HepG2 (cell line): ENCODE data around the gene ZBTB7A. TPM values are rescaled to one million over a fixed set of nuclear protein-coding genes. Genes with fewer than 3 reads are reported as not detected.

Experiments used
- ATAC-seq: fragments of 200-7000 bp; cut with Tn5 transposase; 3 replicates; pipeline ENCODE4 v1.9.1; 2020; ENCODE audit warnings: mild to moderate bottlenecking, moderate library complexity
- BruUV-seq: library from RNA; stranded (reverse); fragments of 400-500 nt; replicated peaks from 2 replicates; lab custom pipeline; 2021; lab: Mats Ljungman, UMichigan
- CTCF ChIA-PET: fragments of 300-600 bp; formaldehyde crosslinking; extraction: SDS; loops from one replicate; lab custom pipeline; 2021; ENCODE audit warnings: low total read pairs, inconsistent platforms, low intra/inter-chr PET ratio; lab: Yijun Ruan, JAX
- POLR2A ChIA-PET: fragments of 350-600 bp; sonication (Branson Sonifier 250); formaldehyde crosslinking; loops from one replicate; lab custom pipeline; 2020; ENCODE audit warnings: antibody characterized with exemption, inconsistent platforms; lab: Yijun Ruan, JAX
- DNase-seq: peaks from one replicate; pipeline ENCODE4 v3.0.0-alpha.2; 2015; ENCODE audit warnings: low spot score
- FAIRE-seq: peaks from 3 replicates; lab custom pipeline; 2011; peaks lifted over from hg19 to GRCh38; lab: Jason Lieb, UNC
- H2AFZ ChIP-seq: one replicate; pipeline ENCODE4 v1.6.1; 2011; ENCODE audit warnings: low read length, inconsistent platforms
- H3K27ac ChIP-seq: fragments of 300-600 bp; 3 replicates; pipeline ENCODE4 v1.8.0; 2011; ENCODE audit warnings: mixed run types, mild to moderate bottlenecking, mixed read lengths, low read length, inconsistent platforms; ENCODE audit not compliant: insufficient read depth; ENCODE audit errors: extremely low read length
- H3K27me3 ChIP-seq, 2 experiments: fragments of 200-600 bp in 1 of 2; 2 replicates in 1 of 2; 3 replicates in 1 of 2; pipeline versions ENCODE4 v1.6.0 to v1.8.0; 2011; ENCODE audit warnings: low read length in 2 of 2, mild to moderate bottlenecking in 2 of 2, moderate library complexity in 2 of 2, inconsistent platforms in 1 of 2; ENCODE audit not compliant: insufficient read depth in 2 of 2, control insufficient read depth in 1 of 2
- H3K36me3 ChIP-seq, 2 experiments: fragments of 200-600 bp in 1 of 2; replicated peaks in 1 of 2; 2 replicates in 1 of 2; 3 replicates in 1 of 2; pipeline versions ENCODE4 v1.5.1 to v1.8.0; 2011; ENCODE audit warnings: low read length in 2 of 2, inconsistent platforms in 1 of 2; ENCODE audit not compliant: insufficient read depth in 2 of 2, control insufficient read depth in 1 of 2
- H3K4me1 ChIP-seq: 2 replicates; pipeline ENCODE4 v1.5.1; 2012; ENCODE audit warnings: low read length, inconsistent platforms; ENCODE audit not compliant: insufficient read depth
- H3K4me2 ChIP-seq: 2 replicates; pipeline ENCODE4 v1.6.0; 2011; ENCODE audit warnings: low read depth, low read length, inconsistent platforms
- H3K4me3 ChIP-seq, 3 experiments: fragments of 200-600 bp in 1 of 3; sonication (generic), shearing (Covaris generic) in 1 of 3; replicated peaks in 1 of 3; 2 replicates each; pipeline ENCODE4 v1.5.1; 2011 to 2016; ENCODE audit warnings: low read length in 3 of 3, inconsistent platforms in 2 of 3, low read depth in 2 of 3, mild to moderate bottlenecking in 2 of 3, control low read depth in 1 of 3, mixed read lengths in 1 of 3; ENCODE audit not compliant: insufficient read depth in 1 of 3
- H3K79me2 ChIP-seq: one replicate; pipeline ENCODE4 v1.6.1; 2011; ENCODE audit warnings: low read length, inconsistent platforms; ENCODE audit not compliant: insufficient read depth
- H3K9ac ChIP-seq: 2 replicates; pipeline ENCODE4 v1.6.0; 2011; ENCODE audit warnings: mild to moderate bottlenecking, low read depth, low read length, inconsistent platforms; ENCODE audit not compliant: insufficient read depth
- H3K9me3 ChIP-seq: 2 replicates; pipeline ENCODE4 v1.5.1; 2012; ENCODE audit warnings: mild to moderate bottlenecking, low read length
- H4K20me1 ChIP-seq: 2 replicates; pipeline ENCODE4 v1.6.0; 2011; ENCODE audit warnings: inconsistent platforms, mild to moderate bottlenecking, low read length, moderate library complexity; ENCODE audit not compliant: insufficient read depth
- AGO2 ChIP-seq: fragments of 200-400 bp; formaldehyde crosslinking; optimal IDR thresholded peaks from 2 replicates; pipeline ENCODE3; 2017; ENCODE audit warnings: mild to moderate bottlenecking, low read depth, low read length, moderate library complexity
- KLF16 ChIP-seq, 2 experiments: sonication (generic) in 1 of 2; formaldehyde crosslinking in 1 of 2; IDR thresholded peaks; 2 replicates each; pipeline versions ENCODE4 v1.6.1 to v1.8.0; 2016 to 2023; ENCODE audit warnings: missing genetic modification reagents in 2 of 2, missing compliant biosample characterization in 1 of 2
- RBFOX2 ChIP-seq: fragments of 200-400 bp; formaldehyde crosslinking; IDR thresholded peaks from 2 replicates; pipeline ENCODE4 v1.6.1; 2017; ENCODE audit warnings: low read depth, mild to moderate bottlenecking, low read length
- WGBS: methylation state at CpG from one replicate; pipeline ENCODE4 v1.1.6; 2017; ENCODE audit warnings: low lambda C conversion rate; 5-methylcytosine and 5-hydroxymethylcytosine counted together
- in situ Hi-C: cut with HindIII; loops from 2 replicates; pipeline ENCODE4 v1.10.0; 2017; ENCODE audit warnings: low pct_unique_long_range_greater_than_20kb; ENCODE audit not compliant: extremely low pct_ligation_motif_present
- intact Hi-C: fragments of 100-400 bp; cut with micrococcal nuclease; formaldehyde crosslinking; loops from one replicate; pipeline ENCODE4 v1.10.0; 2022; ENCODE audit not compliant: unreplicated experiment
- polyA plus RNA-seq, 8 experiments: library from polyadenylated mRNA; depleted of rRNA in 3 of 8; stranded (reverse) in 7 of 8; unstranded in 1 of 8; fragments of >200 nt; fragmentation: Illumina TruSeq in 4 of 8; extraction: Trizol in 4 of 8; gene quantifications; 2 replicates each; pipeline versions ENCODE4 v1.2.1 to v1.2.3, GENCODE V29; 2011 to 2016; ENCODE audit warnings: low read depth in 4 of 8, missing spikeins in 1 of 8, mixed read lengths in 1 of 8; ENCODE audit not compliant: insufficient read depth in 1 of 8
- total RNA-seq, 5 experiments: library from RNA; depleted of rRNA; stranded (reverse); fragments of >200 nt; fragmentation: Illumina TruSeq; extraction: Trizol; gene quantifications; 2 replicates each; pipeline ENCODE4 v1.2.3, GENCODE V29; 2016; ENCODE audit warnings: low read depth in 1 of 5
- TF ChIP-seq, protein P1 (sequence below): sonication (generic); formaldehyde crosslinking; IDR thresholded peaks from 2 replicates; pipeline ENCODE4 v1.4.0; 2020; ENCODE audit warnings: missing genetic modification reagents

ZBTB7A gene
- total and polyA plus RNA-seq, 2 of the 13 experiments (the other 11 are each of a cell fraction or from before 2014, with no cell fraction given), result 3.6 to 4.0 TPM

- Histone ChIP-seq H3K4me3 (no peak overlapping the region), H2AFZ (no peak overlapping the region), H3K9ac (no peak overlapping the region), H3K27ac (no peak overlapping the region), H3K79me2 (peaks cover 11% of the 10 kb centered on the region), H3K4me2 (no peak overlapping the region), H3K27me3 (no peaks in the 10 kb centered on the region), H3K36me3 (peaks cover 22 to 29% of the 10 kb centered on the region in 2 experiments; a peak in 4 of 5 replicates), H4K20me1 (0 out of 2 replicates have a peak, but pooled peaks cover 5% of the 10 kb centered on the region), H3K4me1 (no peaks in the 10 kb centered on the region), H3K9me3 (no peaks in the 10 kb centered on the region)
- ChIA-PET POLR2A (no interaction called here), CTCF (no interaction called here)
- in situ Hi-C loops, result no loop called here
- intact Hi-C loops, result no loop called here
- 96% methylated on average over 26 of the region's 37 CpGs for WGBS
- FAIRE-seq (no peak), DNase-seq (no peak), ATAC-seq (no peak)
- no TSS peak for BruUV-seq
- peak; percentile 29 for TF ChIP-seq AGO2
- TF ChIP-seq KLF16 (CRISPR knock-in tag; IDR thresholded peaks at IDR 0.05), result no peak
- peak; percentile 32; the same call in 1 of the 2 replicates for TF ChIP-seq RBFOX2
Measured at GRCh38 chr19:4015705-4016402, 50.8 kb downstream of the ZBTB7A start.

GRCh38 chr19:4014541-4015491, 51.9 kb downstream of the ZBTB7A start:
- in situ Hi-C loops (no loop called here), intact Hi-C loops (no loop called here)
- ATAC-seq (no peak), DNase-seq (no peak), FAIRE-seq (no peak)
- no TSS peak for BruUV-seq
- Histone ChIP-seq H3K9me3 (no peaks in the 10 kb centered on the region), H3K79me2 (peaks cover 16% of the 10 kb centered on the region), H3K27me3 (no peaks in the 10 kb centered on the region), H3K9ac (no peak overlapping the region), H3K4me2 (no peak overlapping the region), H4K20me1 (0 out of 2 replicates have a peak, but pooled peaks cover 9% of the 10 kb centered on the region), H3K27ac (no peak overlapping the region), H2AFZ (no peak overlapping the region), H3K4me1 (peaks cover 8% of the 10 kb centered on the region; the same call in 1 of the 2 replicates), H3K4me3 (no peak overlapping the region), H3K36me3 (peaks cover 17 to 31% of the 10 kb centered on the region in 2 experiments; a peak in 4 of 5 replicates)
- ChIA-PET CTCF (no interaction called here), POLR2A (no interaction called here)
- 96% methylated on average over 19 of the region's 25 CpGs for WGBS
- TF ChIP-seq, protein P1, sequence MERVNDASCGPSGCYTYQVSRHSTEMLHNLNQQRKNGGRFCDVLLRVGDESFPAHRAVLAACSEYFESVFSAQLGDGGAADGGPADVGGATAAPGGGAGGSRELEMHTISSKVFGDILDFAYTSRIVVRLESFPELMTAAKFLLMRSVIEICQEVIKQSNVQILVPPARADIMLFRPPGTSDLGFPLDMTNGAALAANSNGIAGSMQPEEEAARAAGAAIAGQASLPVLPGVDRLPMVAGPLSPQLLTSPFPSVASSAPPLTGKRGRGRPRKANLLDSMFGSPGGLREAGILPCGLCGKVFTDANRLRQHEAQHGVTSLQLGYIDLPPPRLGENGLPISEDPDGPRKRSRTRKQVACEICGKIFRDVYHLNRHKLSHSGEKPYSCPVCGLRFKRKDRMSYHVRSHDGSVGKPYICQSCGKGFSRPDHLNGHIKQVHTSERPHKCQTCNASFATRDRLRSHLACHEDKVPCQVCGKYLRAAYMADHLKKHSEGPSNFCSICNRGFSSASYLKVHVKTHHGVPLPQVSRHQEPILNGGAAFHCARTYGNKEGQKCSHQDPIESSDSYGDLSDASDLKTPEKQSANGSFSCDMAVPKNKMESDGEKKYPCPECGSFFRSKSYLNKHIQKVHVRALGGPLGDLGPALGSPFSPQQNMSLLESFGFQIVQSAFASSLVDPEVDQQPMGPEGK (CRISPR knock-in tag), result no peak
- peak; percentile 3 for TF ChIP-seq AGO2
